HG03175 (cell line): ENCODE data around the gene ANKS1A.
"Not testable (repeated sequence)": the region's sequence is repeated elsewhere in the genome, so short reads cannot be mapped to it uniquely, and the experiment has no call there.

Experiments
- ATAC-seq: cut with Tn5 transposase; IDR thresholded peaks from one replicate; pipeline ENCODE4 v1.9.1; 2021; ENCODE audit warnings: mild to moderate bottlenecking, moderate library complexity; ENCODE audit not compliant: unreplicated experiment

Gene ANKS1A

DNA sequence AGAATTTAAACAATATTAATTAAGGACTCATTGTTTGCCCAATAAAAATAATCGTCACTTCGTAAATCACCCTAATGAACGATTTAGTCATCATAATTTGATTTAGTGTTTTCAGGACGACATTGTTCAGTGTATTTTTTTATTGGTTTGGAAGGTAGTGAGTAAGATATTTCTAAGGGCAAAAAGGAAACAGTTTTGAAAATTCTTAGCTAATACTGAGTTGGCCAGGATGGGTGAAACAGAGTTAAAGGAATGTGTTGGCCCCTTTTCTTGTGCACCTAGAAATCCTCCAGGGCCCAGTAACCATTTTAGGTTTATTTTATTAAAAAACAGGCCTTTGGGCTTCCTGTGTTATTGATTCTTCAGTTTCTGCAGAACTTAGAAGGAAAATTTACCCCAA lies 25.3 kb downstream of the ANKS1A start:
- no peak for ATAC-seq

DNA sequence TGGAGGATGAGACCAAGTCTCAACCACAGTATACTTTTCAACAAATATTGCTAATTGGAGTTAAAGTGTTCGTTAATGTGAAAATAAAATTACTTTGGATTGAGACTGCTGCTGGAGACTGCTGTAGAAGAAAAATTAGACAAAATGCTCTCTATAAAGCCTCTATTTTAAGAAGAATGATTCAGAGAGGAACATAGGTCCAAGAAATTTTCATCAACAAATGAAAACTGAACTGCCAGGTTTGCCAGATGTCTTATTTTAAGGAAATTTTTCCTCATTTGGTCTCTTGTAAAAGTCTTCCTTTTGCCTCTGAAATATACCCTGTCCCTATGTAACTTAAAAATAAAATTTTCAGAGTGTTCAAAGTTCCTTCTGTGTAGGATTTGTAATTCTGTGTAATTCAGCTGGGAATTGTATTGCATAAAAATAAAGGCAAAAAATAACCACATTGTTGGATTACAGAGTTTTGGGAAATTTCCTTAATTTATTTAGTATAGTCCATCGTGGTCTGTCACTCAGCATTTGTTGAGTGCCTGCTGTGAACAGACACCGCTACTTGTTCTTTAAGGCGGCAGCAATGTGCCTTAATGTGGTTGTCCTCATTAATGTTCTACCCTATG lies 27.4 kb downstream of the ANKS1A start:
- ATAC-seq = no peak

DNA sequence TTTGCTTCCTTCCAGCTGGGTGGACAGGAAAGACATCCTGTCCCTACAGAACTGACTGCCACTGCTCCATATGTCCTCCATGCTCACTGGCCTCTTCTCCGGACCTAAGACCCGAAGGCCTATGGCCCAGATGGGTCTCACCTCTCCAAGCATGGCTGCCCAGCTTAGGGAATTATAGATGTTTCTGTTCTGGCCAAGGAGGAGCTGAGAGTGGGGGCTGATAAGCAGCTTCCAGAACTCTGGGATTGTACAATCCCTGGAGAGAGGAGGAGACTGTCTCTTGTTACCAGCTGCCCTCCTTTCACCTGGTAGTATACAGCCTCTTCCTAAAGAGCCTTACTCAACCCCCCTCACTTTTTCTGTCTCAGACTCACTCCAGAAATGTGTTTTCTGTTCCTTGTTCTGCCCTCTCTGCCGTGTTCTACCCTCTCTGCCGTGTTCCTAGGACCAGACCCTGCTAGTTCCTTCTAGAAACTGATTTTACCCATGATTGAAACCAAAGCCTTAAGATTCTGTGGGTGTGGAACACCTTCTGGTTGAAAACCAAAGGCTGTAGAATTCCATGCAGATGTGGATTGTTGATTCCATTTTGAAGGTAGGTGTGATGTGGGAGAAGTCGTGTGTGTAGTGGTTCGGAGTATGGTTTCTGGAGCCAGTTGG lies 28.7 kb downstream of the ANKS1A start:
- no peak for ATAC-seq

DNA sequence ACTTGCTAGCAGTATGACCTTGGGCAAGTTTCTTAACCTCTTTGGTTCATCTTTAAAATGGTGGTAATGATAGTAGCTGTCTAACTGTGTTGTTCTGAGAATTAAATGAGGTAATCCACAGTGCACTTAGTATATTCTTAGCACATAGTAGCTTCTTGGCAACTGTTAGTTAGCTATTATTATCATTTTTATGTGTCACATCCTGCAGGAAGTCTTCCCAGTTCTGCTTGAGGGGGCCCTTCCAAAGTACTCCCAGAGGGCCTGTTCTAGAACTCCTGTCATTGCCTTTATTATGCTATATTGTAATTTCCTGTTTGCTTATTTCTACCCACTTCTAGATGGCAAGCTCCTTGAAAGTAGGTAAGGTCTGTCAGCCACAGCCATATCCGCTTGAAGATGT lies 30.6 kb downstream of the ANKS1A start:
- ATAC-seq = no peak

DNA sequence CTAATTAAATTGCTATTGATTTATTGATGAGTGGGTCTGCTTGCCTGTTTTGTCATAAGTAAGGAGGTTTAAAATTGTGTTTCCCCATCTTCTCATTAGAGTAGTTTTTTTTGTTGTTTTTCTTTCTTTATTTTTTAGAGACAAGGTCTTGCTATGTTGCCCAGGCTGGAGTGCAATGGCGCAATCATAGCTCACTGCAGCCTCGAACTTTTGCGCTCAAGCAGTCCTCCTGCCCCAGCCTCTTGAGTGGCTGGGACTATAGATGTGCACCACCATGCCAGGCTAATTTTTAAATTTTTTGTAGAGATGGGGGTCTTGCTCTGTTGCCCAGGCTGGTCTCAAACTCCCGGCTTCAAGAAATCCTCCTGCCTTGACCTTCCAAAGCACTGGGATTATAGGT lies 31.0 kb downstream of the ANKS1A start:
- ATAC-seq = no peak

DNA sequence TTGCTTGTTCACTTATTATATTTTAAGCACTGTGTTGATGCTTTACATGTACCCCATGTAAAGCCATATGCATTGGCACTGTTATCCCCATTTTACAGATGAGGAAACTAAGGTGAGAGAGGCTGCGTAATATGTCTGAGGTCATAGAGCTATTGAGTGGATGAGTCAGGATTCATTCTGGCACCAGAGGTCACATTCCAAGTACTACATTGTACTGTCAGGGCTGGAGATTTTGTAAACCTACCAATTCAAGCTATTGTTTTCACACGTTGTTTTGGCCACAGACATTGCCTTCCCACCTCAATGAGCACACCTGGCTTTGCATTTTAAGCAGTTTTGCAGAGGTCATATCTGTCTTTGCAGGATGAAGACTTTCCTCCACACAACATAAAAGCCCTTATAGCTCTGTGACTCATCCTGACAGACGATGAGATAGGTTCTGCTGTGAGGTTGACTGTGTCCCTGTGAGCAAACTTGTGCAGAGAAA lies 33.2 kb downstream of the ANKS1A start:
- ATAC-seq = no peak

DNA sequence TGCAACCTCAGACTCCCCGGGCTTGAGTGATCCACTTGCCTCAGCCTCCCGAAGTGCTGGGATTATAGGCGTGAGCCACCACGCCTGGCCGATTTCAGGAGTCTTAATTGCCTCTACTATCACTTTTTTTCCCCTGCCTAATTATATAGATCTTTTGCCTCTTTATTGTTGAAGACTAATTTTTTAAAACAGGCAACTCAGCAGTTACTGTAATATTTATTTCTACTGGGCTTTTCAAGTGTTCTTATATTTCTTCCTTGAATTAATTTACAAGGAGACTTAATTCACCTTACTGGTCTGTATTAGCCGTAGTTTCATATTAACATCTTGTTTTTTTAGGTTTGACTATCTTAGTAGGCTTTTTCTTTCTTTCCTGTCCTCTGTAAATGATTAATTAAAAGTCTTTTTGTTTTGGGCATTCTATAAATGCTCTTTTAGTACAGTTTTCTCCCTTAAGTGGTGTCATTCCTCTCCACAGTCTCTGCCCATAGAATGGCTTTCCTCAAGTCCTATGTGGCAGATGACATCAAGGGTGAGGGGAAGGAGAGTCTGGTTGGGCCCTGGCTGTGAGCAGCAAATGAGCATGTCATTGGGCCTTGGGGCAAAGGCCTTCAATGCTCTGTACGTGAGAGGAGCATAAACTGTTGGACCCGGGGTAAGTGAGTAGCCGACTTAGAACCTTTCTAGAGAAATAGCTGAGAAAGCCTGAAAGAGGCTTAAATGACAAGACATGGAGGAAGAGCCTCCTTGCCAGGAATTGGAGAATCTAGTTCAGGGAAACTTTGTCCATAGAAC lies 36.0 kb downstream of the ANKS1A start:
- no peak for ATAC-seq

DNA sequence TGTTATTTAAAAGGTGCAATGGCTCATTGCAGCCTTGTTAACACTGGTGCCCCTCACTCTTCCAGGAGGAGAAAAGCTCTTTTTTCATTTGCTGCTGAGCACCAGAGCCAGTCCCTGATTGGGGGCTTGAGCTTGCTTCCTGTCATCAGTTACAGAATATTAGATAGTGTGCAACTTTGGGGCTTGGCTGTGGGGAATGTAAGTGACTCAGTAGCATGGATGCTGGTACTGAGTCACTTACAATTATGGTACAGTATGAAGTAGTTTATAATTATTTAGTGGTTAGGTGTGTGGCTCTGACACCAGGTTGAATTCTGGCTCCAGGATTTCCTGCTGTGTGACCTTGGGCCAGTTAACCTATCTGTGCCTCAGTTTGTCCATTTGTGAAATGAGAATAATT lies 37.6 kb downstream of the ANKS1A start:
- no peak for ATAC-seq

DNA sequence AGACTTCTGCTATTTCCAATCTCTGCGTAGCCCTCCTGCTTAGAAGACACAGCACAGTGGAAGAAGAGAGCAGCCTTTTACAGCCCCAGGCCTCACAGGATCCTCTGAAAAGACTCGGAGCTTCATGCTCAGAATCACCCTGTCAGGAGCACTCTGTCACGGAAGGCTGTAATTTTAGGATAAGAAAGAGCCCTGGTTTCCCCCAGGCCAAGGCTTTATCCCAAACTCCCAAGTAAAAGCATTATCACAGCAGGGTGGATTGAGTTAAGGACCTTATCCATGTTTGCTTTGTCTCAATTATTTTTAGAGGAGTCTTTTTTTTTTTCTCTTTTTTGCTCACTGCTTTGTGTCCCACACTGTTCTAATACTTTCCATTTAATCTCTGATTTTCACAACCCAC lies 39.2 kb downstream of the ANKS1A start:
- ATAC-seq = no peak

DNA sequence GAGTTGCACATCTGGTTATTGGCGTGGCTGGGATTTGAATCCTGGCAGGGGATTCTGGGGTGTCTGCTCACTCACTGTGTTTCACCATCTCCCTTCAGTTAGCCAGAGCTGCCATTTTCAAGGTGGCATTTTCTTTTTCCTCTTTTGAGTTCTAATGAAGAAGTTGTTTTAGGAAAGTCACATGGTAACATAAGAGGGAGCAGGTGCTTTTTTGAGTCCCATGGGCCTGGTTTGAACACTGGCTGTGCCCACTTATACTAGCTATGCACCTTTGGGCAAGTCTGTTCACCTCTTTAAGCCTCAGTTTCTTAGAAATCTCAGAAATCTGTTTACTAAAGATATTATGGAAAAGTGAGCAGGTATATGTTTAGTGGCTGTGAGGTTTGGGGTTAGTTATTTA lies 39.6 kb downstream of the ANKS1A start:
- ATAC-seq = no peak

DNA sequence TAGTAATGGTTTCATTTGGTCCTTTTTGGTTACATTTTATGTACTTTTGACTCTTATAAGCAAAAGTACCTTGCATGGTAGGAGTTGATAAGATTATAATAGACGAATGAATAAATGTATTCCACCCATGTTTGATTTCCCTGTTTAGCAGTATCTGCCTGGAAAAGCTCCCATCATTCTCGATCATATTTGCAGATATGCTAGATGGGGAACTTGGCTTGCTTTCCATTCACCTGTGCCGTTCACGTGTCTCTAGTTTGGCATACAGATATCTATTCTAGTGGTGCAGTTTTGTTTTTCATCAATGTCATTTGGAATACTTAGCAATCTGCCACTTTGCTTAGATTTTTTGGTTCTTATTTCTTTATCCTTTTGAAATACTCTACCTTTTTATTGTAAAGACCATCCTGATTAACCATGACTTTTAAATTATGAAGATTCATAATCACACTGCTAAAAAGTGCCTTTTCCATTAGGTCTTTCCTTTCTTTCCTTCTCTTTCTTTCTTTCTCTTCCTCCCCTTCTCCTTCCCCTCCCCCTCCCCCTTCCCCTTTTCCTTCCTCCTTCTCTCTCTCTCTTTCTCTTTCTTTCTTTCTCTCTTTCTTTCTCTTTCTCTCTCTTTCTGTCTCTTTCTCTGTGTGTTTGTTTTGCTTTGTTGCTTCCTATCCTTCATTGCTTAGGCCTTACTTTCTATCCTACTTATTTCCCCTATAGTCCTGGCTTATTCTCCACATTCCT lies 40.4 kb downstream of the ANKS1A start:
- no peak for ATAC-seq

DNA sequence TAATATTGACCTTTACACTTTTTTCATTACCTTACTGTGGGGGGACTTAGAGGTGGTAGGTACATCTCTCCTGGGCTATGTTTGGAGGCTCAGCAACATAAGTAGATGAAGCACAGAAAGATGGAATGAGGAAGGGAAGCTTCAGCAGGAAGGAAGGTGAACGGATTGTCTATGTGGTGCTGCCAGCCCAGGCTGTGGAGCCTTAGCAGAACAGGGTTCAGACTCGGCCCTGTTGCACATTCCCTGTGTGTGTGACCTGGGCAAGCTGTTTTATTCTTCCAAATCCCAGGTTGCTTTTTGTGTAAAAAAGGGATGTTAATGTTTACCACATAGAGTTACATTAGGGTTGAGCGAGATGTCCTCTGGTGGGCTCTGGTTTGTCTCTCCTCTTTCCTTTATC lies 41.2 kb downstream of the ANKS1A start:
- no peak for ATAC-seq

DNA sequence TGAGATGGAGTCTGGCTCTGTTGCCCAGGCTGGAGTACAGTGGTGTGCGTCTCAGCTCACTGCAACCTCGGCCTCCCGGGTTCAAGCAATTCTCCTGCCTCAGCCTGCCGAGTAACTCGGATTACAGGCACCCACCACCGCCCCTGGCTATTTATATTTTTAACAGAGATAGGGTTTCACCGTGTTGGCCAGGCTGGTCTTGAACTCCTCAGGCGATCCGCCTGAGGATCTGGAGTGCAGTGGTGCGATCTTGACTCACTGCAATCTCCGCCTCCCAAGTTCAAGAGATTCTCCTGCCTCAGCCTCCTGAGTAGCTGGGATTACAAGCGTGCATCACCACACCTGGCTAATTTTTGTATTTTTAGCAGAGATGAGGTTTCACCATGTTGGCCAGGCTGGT lies 43.1 kb downstream of the ANKS1A start:
- ATAC-seq = not testable (repeated sequence)

DNA sequence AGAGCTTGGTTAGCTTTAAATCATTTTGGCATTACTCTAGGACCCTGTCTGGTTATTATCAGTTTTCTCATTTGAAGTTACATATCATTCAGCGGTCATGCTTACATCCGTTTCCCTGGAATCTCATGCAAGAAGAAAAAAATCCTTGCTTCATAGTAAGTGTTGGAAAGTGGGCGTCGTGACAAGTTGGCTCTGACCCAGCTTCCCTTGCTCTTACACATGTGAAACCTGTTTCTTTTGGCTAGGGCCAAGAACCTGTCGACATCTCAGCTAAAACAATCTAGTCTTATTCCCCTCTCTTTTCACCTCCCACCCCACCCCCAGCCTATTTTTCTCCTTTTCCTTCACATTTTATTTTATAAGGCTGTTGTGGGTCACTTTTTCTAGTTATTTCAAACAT lies 45.5 kb downstream of the ANKS1A start:
- ATAC-seq = no peak

DNA sequence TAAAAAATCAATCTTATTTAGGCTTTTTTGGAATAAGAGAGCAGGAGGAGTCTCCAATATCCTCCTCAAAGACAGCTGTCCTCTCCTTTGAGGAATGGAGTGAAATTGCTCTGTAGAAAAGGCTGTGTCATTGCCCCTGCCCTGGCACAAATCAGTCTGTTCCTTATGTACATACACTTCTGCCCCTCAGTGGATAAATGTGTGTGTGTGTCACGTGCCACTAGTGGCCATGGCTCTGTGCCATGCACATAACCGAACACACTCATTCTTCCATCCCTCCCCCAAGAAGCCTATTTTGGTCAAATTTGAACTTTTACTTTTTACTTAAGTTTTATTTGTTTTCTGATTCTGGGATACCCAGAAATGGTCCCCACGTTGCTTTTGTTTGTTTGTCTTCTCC lies 49.2 kb downstream of the ANKS1A start:
- ATAC-seq = no peak

DNA sequence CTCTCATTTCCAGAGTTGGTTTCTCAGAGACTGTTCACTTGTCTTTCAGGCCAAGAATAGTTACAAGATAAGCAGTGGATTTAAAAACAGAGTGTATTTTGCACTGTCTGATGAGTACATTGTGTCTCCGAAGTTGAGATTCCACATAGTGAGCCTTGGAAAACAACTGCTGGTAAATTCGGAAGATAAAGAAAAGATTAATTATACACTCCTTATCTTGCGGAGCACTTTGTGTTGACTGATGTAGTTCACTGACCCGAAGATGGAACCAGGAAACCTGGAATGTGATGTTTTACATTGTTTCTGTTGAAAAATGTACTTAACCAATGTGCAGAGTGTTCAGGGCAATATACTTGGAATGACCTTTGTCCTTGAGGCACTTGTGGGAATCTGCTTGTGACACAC lies 51.0 kb downstream of the ANKS1A start:
- no peak for ATAC-seq

DNA sequence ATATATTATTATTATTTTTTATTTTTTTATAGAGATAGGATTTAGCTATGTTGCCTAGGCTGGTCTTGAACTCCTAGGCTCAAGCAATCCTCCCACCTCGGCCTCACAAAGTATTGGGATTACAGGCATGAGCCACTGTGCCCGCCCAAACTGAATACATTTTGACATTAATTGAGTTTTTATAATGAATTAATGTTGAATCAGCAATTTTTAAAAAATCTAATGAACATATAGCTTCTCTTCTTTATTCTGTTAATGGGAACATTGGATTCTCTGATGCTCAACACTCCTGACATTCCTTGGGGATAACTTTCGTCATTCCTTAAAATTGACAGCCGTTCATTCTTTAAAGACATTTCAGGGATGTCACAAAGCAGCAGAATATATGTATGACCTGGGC lies 52.4 kb downstream of the ANKS1A start:
- ATAC-seq = no peak

DNA sequence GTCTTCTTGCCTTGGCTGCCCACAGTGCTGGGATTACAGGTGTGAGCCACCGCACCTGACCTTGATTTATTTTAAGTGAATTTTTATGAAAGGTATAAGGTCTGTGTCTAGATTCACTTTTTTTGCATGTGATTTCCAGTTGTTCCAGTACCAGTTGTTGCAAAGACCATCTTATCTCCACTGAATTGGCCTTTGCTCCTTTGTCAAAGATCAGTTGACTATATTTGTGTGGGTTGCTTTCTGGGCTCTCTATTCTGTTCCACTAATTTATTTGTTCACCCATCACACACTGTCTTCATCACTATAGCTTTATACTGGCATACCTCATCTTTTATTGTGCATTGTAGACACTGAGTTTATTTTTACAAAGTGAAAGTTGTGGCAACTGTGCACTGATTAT lies 56.3 kb downstream of the ANKS1A start:
- ATAC-seq = no peak

DNA sequence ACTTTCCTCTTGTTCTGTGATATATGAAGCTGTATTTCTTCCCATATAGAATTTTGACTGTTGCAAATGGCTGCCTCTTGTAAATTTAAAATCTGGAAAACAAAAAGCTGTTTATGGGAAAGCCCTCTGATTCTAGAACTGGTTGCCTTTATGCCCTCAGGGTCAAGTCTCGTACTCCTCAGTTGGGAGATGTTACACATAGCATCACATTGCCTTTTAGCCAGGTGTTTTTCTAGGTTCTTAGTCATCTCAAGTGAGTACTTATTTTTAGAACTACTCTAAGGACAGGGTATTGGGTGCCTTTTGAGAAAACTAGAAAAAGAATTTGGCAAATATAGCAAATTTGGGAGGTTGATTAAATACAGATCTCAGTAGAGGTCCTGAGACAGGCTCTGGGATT lies 58.5 kb downstream of the ANKS1A start:
- ATAC-seq = no peak

DNA sequence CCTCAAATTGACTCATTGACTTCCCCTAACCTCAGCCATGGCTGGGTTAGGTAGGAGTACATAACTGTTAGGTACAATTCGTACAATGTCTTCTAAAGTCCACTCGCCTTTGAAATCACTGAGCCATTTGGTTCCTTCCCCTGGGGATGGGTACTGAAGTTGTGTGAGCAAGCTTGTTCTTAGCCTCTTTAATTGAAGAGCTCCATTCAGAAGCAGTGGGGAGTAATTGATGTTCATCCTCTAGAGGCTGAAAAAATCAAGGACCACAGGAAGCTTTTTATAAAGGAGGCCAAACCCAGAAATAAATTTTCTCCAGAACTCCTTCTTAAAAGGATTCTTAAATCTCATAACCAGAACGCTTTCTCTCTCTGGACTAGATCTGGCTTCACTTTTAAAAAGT lies 60.6 kb downstream of the ANKS1A start:
- ATAC-seq = no peak

DNA sequence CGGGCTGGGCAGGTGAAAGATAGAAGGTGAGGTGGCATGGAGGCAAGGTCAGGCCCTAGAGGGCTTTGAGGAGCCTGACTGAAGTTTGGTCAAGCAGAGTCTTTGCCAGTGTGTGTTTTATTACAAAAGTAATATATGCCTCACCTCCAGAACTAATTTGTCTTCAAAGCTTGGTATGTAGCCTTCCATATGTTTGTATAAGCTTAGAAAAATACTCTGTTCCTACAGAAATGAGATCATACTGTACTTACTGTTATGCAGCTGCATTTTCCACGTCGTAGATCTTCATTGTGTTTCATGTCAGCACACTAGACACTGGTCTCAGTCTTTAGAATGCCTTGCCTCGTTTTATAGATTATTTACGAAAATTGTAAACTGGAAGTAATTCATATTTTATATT lies 61.8 kb downstream of the ANKS1A start:
- ATAC-seq = no peak
